GM19438 (cell line): Measurements from ENCODE around the gene KRTAP17-1.

Experiments
- ATAC-seq: cut with Tn5 transposase; IDR thresholded peaks from one replicate; pipeline ENCODE4 v1.9.1; 2021; ENCODE audit warnings: low read depth; ENCODE audit not compliant: unreplicated experiment

KRTAP17-1 gene

DNA sequence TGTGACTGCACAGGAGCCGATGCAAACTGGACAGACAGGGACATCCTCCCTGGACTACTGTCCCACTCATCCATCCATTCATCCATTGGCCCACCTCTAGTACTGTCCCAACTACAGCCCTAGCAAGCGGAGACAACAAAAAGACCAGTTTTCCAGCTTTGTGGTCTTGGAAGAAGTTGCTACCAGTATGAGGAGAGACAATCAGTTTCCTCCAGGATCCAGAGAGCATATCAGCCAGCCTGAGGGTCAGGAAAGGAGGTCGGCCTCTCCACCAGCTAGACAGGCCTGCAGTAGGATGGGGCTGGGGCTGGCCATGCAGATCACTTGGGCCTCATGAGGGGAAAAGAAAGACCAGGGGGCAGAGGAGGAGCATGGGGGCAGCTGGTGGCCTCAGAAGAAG, 18.3 kb upstream of the KRTAP17-1 start:
- ATAC-seq, result no peak

GRCh38 chr17:41333098-41333497, 17.6 kb upstream of the KRTAP17-1 start:
- no peak for ATAC-seq

DNA sequence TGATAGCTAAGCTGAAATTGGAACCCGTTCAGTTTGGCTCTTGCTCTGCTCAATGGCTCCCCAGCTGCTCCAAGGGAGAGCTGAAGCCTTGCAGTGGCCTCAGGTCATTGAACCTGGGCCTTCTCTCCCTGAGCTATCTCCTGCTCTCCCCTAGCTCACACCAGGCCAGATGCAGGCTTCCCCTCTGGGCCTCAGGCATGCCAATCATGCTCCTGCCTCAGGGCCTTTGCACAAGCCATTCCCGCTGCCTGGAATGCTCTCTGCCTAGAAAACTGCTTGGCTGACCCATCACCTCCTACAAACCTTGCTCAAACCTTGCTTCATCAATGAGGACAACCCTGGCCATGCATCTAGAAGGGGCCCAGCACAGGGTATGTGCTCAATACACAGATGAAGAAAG, 16.7 kb upstream of the KRTAP17-1 start:
- no peak for ATAC-seq

DNA sequence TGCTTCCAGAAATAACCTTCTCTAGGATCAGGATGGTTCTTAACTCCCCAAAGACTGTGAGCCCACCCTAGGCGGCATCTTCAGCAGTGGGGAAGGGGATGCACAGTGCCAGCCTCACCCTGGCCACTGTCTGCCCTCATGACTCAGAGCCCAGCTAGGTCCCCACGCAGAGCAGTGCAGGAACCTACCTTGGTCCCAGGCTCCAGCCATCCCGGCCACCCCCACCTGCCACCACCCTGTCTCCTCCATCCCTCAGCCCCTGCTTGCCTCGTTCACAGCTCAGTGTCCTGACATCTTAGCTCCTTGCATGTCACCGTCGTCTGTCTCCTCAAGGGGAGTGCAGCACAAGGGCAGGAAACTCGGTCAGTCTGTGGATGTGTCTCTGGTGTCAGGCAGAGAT, 16.1 kb upstream of the KRTAP17-1 start:
- ATAC-seq, result no peak

GRCh38 chr17:41329279-41329948, 13.9 kb upstream of the KRTAP17-1 start:
- ATAC-seq, result no peak

GRCh38 chr17:41328207-41328606, 12.7 kb upstream of the KRTAP17-1 start:
- ATAC-seq, result no peak

DNA sequence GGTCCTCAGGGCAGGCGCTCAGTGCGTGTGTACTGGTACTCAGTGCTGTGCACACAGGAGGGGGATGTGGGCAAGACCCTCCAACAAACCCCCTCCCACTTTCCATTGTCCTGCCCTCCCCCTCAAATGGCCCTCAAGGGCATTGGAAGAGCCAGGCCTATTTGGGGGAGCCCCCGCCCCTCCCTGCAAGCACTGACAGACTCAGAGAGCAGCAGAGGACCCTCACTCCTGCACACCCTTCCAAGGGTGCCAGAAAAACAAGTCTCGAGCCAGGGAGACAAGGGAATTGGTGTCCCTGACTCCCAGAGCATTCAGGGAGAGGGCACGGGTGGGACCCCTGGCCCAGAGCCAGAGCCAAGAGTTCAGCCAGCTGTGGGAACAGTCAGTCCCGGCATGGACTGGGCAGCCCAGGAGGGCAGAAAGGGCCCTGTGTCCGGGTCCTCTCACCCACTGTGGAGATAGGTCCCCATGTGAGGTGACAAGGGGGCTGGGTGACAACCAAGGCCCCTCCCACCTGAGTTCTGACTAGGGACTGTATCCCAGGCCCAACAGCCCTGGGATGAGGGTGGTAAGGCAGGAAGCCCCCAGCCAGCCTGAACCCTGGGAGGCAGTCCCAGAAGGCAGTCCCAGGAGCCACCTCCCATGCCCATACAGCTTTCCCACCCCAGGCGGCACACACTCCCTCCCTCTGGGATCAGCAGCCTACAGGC, 12.1 kb upstream of the KRTAP17-1 start:
- no peak for ATAC-seq

DNA sequence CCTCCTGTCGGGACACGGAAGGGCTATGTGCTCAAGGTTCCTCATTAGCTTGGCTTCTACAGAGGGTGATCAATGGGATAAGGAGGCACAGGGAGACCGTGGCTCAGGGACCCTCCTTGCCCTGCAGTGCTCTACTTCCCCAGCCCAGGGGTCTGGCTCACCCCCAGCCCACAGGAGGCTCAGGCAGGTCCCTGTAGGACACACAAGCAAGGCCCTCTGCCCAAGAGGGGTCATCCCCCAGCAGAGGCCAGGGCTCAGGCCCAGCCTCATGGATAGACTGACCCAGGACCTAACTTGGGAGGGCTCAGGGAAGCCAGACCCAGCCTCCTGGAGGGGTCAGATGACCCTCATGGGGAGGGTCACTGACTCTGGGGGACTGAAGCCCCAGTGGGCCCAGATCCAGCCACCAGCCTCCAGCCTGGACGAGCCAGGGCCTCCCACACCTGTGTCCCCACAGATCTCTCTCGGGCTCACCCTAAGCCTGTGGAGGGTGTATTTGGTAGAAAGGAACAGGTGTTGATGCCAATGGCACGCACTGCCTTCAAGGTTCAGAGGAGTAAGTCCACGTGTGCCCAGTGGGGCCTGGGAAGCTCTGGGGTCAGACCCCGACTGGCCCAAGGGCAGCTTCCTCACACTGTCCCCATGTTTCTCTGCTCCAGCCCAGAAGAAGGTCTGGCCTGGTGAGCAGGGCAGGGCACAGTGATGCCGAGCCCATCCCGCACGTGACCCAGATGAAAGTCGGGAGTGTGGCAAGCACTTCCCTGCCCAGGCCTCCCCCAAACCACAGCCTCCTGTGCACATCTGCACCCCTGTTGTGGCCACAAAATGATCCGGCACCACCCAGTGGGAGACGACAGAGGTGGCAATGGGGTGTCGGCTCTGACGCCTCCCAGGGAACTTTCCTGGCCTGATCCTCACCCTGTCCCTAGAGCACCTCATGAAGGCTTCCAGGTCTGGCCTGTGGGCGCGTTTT, 10.9 kb upstream of the KRTAP17-1 start:
- ATAC-seq, result no peak

GRCh38 chr17:41325611-41326010, 10.1 kb upstream of the KRTAP17-1 start:
- no peak for ATAC-seq

DNA sequence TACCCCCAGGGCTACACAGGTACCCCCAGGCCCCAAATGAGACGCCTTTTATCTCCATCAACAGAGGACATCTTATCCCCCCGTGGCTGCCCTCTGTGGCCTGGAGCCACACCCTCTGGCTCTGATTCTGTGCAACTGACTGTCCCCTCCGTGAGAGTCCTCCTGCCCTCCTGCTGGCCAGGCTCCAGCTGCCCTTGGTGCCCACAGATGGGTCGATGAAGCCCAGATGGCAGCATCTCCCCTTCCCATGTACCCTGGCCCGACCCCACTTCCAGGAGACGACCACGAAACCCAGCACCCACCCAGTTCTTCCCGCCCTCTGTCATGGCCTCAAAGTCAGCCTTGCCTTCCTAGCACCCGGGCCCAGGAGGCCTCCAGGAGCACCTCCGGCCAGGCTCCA, 9.6 kb upstream of the KRTAP17-1 start:
- no peak for ATAC-seq

- ATAC-seq, result no peak
Observed at GRCh38 chr17:41324180-41325075, 8.9 kb upstream of the KRTAP17-1 start.

GRCh38 chr17:41322903-41323895, 7.7 kb upstream of the KRTAP17-1 start:
- no peak for ATAC-seq

GRCh38 chr17:41322094-41322902, 6.8 kb upstream of the KRTAP17-1 start:
- no peak for ATAC-seq

GRCh38 chr17:41318231-41318630, 2.7 kb upstream of the KRTAP17-1 start:
- no peak for ATAC-seq

DNA sequence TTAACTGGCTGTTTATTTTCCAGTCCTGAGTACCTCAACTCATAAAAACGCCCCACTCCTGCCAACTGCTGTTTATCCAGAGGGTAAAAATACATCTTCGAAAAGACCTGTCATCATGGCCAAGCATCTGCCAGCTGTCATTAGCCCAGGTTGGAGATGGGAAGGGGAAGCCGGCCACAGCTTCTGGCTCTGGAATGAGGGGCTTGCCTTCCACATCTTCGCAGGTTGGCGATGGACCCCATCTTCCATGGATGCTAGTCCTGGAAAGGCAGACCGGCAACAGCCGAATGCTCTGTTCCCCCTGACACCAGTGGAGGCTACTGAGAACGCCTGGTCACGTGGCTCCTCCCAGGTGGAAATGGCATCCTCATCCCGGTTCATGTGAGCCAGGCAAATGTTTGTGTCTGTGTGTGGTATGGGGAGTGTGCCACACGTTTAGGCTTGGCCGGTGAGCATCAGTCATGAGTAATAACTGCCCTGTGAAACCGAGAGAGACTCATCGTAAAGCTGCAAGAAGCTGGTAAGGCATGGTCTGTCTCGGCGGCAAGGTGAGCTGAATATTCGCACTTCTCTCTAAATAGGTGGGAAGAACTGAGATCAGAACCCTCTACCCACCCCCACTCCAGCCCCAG, 420 bp upstream of the KRTAP17-1 start:
- no peak for ATAC-seq

- ATAC-seq, result no peak
Observed at GRCh38 chr17:41311111-41311510, 4.4 kb downstream of the KRTAP17-1 start.

DNA sequence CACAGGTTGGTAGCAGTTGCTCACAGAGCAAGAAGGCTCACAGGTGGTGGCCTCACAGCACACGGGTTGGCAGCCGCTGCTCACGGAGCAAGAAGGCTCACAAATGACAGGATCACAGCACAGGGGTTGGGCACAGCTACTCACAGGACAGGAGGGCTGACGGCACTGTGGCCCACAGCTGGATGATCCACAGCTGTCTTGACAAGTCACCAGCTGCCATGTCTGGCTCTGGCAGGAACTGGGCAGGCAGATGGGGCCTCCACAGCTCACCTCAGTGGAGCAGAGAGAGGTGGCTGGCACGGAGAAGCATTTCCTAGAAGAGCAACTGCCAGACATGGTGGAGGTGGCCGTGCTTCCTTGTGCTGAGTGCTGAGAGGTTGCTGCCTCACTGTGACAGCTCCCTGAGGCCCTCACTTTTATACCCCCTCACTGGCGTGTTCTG, 6.6 kb downstream of the KRTAP17-1 start, which contains the start of gene KRTAP16-1:
Gene KRTAP16-1, minus strand, starts transcription at position 392 of the 442 bp plus-strand sequence. Its CDS starts 56 bp downstream, at position 336.
- ATAC-seq, result no peak
